Cerebellar nuclear complex (tissue), 1 donor: Measurements from ENCODE around the gene UQCRQ.

ENCODE experiments used
- DNase-seq, 2 experiments: peaks; one replicate each; lab custom pipeline; 2025; lab: John Stamatoyannopoulos, UW

The UQCRQ gene

DNA sequence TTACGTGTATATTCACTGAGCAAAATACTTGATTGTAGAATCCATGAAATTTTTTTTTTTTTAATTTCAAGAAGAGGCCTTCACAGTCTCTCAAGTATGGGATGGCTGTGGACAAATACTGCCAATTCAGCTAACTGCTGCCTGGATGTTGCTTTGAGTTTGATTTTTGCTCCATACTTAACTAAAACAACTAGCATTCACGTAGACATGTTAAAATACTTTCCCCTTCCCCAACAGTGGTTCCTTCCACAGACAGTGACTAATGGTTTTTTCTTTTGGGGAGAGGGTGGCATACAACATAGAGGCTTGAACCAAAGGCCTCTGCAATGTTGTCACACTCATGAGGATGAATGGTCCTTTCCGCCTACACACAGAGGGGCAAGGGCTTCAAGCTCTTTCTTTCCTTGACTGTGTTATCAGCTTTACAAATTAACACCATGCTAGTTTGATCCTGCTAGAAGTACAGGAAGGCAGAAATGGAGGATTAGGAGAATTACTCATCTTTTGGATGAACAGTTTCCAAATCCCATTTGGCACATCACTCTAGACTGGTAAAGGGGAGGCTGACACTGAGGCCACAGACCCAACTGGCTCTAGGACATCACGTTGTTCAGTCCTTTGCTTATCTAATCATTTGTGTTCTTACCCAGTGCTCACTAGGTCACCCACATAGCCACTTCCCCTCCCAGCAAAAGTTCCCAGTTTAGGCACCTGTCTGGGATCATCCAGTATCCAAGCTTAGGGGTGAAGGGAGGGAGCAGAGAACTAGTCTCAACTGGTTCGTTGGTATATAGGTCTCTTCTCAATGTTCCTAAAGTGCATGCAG is 5.2 kb downstream of the UQCRQ start:
- DNase-seq: no peak

- DNase-seq: no peak
Measured at GRCh38 chr5:132872788-132873118, 6.3 kb downstream of the UQCRQ start.

- no peak for DNase-seq
Measured at GRCh38 chr5:132873119-132873929, 6.9 kb downstream of the UQCRQ start, which contains the start of gene LEAP2. Gene LEAP2, plus strand, starts transcription at chr5:132873668. Its CDS starts 27 bp downstream, at chr5:132873695.

GRCh38 chr5:132873930-132874271 is 7.5 kb downstream of the UQCRQ start:
- DNase-seq: no peak

GRCh38 chr5:132876020-132876759 is 9.7 kb downstream of the UQCRQ start:
- no peak for DNase-seq

DNA sequence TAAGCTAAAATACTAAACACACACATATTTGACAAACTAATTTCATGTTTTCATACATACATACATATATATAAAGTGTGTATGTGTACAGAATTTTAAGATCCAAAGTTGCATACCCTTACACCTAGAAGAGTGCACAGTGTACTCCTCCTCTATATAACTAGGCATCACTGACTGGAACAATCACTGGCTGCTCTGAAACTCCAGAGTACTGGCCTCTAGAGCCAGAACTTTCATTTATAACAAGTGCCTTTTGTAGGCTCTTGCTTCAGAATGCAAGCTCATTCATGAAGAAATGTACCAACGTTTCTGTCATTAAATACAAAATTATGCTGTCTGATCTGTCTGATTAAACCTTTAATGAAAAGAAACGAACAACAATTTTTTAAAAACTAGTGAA is 11.0 kb downstream of the UQCRQ start:
- DNase-seq: no peak

DNA sequence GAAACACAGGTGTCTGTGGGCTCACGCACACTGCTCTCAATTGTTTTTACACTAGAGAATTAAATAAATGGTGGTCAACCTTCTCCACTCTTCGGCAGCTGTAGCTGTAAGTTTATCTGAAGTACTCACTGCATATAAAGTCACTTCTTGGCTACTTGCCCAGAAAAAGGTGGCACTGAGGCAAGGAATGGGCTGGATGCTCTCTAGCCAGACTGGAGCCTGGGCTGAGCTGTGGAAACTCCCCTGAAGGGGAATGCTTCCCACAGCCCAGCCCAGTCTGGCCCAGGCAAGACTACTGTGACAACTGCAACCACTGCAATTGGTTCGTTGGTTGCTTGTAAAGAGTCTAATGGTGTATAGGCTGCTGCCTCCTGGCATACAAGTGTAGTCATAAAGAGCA is 11.5 kb downstream of the UQCRQ start:
- DNase-seq: no peak

- peak in 1 of 2 experiments; percentile 20 for DNase-seq
Measured at GRCh38 chr5:132883261-132883834, 16.9 kb downstream of the UQCRQ start.

GRCh38 chr5:132884548-132884947 is 18.1 kb downstream of the UQCRQ start:
- no peak for DNase-seq

DNA sequence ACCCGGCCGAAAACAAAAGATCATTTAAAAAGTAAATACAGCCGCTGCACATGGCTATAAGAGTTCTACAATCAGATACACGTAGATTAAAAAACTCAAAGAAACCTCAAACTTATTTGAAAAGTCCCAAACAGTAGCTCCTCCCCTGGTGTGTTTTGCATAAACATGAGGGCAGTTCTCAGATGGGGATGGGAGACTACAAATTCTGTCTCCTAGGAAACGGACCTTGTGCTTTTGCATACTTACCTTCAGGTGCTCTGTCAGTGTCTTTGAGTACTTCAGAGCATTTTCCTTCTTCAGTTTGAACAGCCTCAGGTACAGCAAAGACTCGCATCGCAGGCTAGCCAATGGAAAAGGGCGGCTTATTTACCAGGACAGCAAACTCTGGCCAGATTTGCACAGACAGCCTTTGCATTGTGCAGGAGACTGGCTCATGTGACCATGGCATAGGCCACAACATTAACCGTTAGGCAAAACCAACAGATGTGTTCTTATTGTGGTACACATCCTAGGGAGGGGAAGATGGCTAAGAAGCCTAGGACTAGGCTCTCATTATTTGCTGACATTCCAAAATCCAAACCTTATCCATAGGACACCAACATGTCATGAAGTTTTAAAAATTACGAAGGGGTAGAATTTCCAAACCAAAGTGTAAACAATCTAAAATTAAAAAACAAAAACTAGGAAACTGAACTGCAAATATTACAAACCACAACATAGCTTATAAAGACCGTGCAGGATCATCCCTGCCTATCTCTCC is 19.8 kb downstream of the UQCRQ start:
- no peak for DNase-seq

- no peak for DNase-seq
Measured at GRCh38 chr5:132887283-132887682, 20.8 kb downstream of the UQCRQ start.

DNA sequence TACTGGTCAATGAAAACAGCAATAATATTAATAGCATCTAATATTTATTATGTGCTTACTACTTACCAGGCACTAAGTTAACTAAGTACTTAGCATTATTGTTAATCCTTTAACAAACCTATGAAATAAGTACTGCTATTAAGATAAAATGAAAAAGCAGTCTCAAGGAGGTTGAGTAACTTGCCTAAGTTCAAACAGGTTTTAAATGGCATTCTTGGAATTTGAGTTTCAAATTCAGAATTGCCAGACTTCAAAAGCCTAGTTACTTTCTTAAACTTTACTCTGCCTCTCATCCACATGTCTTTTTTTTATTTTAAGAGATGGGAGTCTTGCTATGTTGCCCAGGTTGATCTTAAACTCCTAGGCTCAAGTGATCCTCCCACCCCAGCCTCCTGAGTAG is 23.1 kb downstream of the UQCRQ start:
- DNase-seq: no peak

- DNase-seq: no peak
Measured at GRCh38 chr5:132890817-132891216, 24.4 kb downstream of the UQCRQ start.

- DNase-seq: no peak
Measured at GRCh38 chr5:132895719-132896305, 29.4 kb downstream of the UQCRQ start.

DNA sequence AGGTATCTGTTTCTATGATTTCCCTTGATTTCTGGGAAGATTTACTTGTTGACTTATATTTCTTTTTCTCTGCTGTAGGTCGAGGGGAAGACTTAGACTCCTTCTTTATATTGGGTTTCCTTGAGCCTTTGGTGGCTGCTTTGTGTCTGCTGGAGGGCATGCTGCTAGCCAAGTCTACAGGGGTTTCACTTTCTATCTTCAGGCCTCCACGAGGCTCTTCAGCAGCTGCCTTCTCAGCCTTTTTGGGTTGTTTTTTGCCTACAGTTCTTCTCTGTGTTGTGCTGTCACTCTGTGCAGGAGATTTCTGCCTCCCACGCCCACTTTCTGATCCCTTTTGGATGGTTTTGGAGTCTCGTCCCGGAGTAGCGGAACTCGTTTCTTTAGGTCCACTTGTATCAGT is 30.2 kb downstream of the UQCRQ start:
- DNase-seq: no peak

DNA sequence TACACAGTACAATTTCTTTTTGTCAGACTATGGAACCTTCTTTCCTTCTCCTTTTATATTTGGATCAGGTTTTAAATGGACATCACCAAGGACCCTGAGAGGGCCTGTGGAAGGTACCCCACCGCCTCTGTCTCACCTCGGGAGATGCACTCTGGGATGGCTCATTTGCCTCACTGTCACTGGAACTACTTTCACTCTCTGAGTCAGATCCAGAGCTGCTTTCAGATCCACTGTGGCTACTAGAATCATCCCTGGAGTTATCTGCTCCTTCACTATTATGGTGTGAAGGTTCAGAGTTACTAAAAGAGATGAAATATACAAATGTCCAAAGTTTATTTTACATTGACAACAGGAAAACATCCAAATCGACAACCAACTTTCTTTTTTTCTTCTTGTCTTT is 31.7 kb downstream of the UQCRQ start:
- DNase-seq: no peak

DNA sequence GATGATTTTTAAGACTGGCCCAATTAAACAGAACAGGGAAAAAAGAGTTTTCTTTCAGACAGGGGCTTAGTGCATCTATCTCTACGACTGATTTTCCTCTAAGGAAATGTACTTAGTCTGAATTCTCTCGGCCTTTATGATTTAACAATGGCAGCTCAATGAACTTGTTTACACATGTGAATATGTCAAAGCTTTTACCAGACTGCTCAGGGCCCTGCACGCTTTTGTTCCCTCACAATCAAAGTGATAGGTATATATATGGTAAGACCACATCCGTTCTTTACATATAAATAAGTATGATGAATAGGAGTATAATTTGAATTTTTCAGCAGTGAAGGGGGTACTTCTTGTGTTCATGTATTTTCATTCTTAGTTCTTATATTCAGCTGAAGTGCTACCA is 34.6 kb downstream of the UQCRQ start:
- DNase-seq: no peak

DNA sequence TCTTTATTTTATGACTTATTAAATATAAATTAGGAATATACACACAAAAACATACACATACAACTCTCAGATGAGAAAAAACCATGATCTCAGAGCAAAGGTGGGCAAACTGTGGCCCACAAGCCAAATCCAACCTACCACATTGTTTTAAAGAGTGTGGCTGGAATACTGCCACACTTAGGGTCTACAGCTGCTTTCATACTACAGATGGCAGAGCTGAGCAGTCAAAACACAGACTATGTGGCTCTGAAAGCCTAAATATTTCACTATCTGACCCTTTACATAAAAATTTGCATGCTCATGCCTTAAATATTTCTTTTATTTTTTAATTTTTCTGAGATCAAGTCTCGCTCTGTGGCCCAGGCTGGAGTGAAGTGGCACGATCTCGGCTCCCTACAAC is 35.3 kb downstream of the UQCRQ start:
- DNase-seq: no peak

DNA sequence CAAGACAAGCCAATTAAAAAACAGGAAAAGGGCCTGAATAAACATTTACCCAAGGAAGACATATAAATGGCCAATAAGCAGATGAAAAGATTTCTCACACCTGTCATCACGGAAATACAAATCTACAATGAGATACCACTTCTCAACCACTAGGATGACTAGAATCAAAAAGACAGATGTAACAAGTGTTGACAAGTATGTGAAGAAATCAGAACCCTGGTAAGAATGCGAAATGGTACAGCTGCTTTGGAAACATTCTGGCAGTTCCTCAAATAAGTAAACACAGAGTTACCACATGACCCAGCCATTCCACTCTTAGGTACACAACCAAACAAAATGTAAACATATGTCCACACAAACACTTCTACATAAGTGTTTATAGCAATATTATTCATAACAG is 39.5 kb downstream of the UQCRQ start:
- DNase-seq: no peak

DNA sequence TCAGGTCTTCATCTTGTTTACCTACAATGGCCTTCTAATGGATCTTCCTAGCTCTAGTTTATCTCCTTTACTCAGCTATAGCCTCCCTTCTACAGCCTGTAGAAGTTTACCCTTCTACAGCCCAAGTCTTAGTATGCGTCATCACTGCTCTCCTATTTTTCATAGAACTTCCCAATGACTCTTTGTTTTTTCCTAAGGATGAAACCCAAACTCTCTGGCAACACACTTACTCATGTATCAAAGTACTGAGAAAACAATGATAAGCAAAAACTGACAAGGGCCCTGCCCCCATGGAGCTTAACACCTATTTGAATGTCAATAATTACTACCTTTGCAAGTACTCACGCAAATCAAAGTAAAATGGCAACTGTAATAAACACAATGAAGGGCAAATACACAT is 40.7 kb downstream of the UQCRQ start:
- DNase-seq: no peak

DNA sequence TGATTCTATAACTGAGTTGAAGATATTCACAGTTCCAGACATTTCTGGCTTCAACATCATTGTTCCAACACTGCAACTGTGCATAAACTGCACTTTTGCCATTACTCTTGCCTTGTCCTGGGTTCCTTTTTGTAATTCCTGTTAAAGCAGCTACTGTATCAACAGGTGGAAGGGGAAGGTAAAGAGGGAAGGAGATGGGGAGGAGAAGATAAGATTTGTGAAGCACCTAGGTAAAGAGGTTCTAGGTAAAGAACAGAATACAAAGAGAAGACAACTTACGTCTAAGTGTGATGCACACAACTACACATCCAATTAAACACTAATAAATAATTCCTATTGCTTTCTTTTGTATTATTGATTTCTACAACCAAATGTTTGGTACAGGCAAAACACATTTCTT is 43.3 kb downstream of the UQCRQ start:
- no peak for DNase-seq
